IPS-18a (cell line): Measurements from ENCODE around the gene KCTD17.

ENCODE experiments used
- H3K27ac ChIP-seq: one replicate; pipeline ENCODE4 v1.5.1; 2013; ENCODE audit warnings: low read length
- H3K27me3 ChIP-seq: one replicate; pipeline ENCODE4 v1.6.1; 2013; ENCODE audit warnings: mild to moderate bottlenecking, low read length; ENCODE audit not compliant: control insufficient read depth, insufficient read depth
- H3K36me3 ChIP-seq: one replicate; pipeline ENCODE4 v1.6.1; 2013; ENCODE audit warnings: low read depth, low read length; ENCODE audit not compliant: control insufficient read depth
- H3K4me1 ChIP-seq: one replicate; pipeline ENCODE4 v1.6.1; 2013; ENCODE audit warnings: low read depth, low read length; ENCODE audit not compliant: control insufficient read depth
- H3K4me3 ChIP-seq: one replicate; pipeline ENCODE4 v1.5.1; 2013; ENCODE audit warnings: low read length
- H3K9ac ChIP-seq: one replicate; pipeline ENCODE4 v1.6.1; 2013; ENCODE audit warnings: mild to moderate bottlenecking, low read length, moderate library complexity
- H3K9me3 ChIP-seq: one replicate; pipeline ENCODE4 v1.6.1; 2013; ENCODE audit warnings: low read depth, low read length; ENCODE audit not compliant: control insufficient read depth

Gene KCTD17

GRCh38 chr22:37032535-37033460 lies 18.7 kb upstream of the KCTD17 start:
- H3K9ac ChIP-seq: no peak overlapping the region
- H3K4me1 ChIP-seq: peaks cover 5% of the 10 kb centered on the region
- H3K36me3 ChIP-seq: peaks cover 10% of the 10 kb centered on the region
- no peak overlapping the region for H3K27ac ChIP-seq
- no peaks in the 10 kb centered on the region for H3K9me3 ChIP-seq
- no peak overlapping the region for H3K4me3 ChIP-seq
- H3K27me3 ChIP-seq: no peaks in the 10 kb centered on the region

GRCh38 chr22:37033605-37034430 lies 17.7 kb upstream of the KCTD17 start:
- H3K27ac ChIP-seq: no peak overlapping the region
- peaks cover 5% of the 10 kb centered on the region for H3K4me1 ChIP-seq

GRCh38 chr22:37036655-37037377 lies 14.7 kb upstream of the KCTD17 start:
- Histone ChIP-seq H3K36me3 (no peaks in the 10 kb centered on the region), H3K27me3 (no peaks in the 10 kb centered on the region), H3K4me1 (peaks cover 5% of the 10 kb centered on the region), H3K9me3 (no peaks in the 10 kb centered on the region), H3K9ac (no peak overlapping the region), H3K27ac (no peak overlapping the region), H3K4me3 (no peak overlapping the region)

More at GRCh38 chr22:37033605-37034430, 17.7 kb upstream of the KCTD17 start:
- Histone ChIP-seq H3K9me3 (no peaks in the 10 kb centered on the region), H3K36me3 (peaks cover 9% of the 10 kb centered on the region), H3K9ac (no peak overlapping the region), H3K27me3 (no peaks in the 10 kb centered on the region), H3K4me3 (no peak overlapping the region)

DNA sequence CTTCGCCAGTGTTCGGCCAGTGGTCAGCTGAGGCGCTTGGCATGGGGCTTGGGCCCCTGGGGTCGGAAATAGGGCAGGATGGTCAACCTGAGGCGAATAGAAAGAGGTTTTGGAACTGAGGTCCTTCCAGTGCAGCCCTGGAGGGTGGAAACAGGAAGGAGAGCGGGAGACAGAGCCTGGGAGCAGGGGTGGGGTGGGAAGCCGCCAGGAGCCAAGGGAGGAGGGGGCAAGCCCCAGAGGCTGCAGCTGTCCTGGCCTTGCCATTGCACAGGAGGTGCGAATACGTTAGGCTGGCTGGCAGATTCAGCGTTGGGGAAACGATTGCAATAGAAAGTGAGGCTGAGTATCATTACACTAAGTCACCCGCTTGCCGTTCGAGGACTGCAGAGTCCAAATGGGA lies 13.9 kb upstream of the KCTD17 start:
- Histone ChIP-seq H3K27ac (no peak overlapping the region), H3K9ac (no peak overlapping the region), H3K9me3 (no peaks in the 10 kb centered on the region), H3K4me3 (no peak overlapping the region), H3K36me3 (no peaks in the 10 kb centered on the region), H3K4me1 (peaks cover 4% of the 10 kb centered on the region), H3K27me3 (no peaks in the 10 kb centered on the region)

- no peaks in the 10 kb centered on the region for H3K4me1 ChIP-seq
- no peaks in the 10 kb centered on the region for H3K9me3 ChIP-seq
- no peak overlapping the region for H3K4me3 ChIP-seq
- no peaks in the 10 kb centered on the region for H3K36me3 ChIP-seq
- no peak overlapping the region for H3K27ac ChIP-seq
- H3K27me3 ChIP-seq: no peaks in the 10 kb centered on the region
- H3K9ac ChIP-seq: no peak overlapping the region
Observed at GRCh38 chr22:37039466-37039865, 12.1 kb upstream of the KCTD17 start.

- H3K4me3 ChIP-seq: no peak overlapping the region
Observed at GRCh38 chr22:37043209-37043827, 8.2 kb upstream of the KCTD17 start.

DNA sequence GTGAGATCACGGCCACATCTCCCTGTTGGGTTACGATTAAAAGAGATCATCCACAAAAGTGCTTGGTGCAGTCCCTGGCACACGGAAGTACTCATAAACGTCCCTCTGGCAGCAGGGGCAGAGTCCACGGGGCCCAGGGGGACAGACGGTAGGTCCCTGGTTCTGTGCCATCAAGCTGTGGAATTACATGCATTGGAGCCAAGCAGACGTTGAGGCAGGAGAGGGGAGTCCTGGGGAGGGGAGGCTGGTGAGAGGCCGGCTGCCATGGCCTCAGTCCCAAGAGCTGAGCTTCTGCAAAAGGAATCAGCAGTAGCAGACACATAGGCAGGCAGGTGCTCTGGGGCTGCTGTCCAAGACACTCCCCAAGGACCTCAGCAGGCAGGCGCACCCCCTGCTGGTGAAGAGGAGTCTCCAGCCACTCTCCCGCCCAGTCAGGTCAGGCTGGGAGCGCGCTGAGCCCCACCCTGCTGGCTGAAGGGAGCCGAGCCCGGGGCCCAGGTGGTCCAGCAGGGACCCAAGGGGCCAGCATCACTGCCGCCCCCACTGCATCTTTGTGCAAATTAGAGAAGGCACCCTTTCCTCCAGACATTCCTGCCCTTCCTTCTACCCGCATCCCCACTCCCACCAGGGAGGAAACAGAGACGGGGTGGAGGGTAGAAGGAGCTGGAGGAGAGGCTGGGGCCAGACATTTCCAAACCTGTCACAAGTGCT lies 7.6 kb upstream of the KCTD17 start:
- no peak overlapping the region for H3K4me3 ChIP-seq
- H3K9ac ChIP-seq: no peak overlapping the region
- H3K36me3 ChIP-seq: no peaks in the 10 kb centered on the region
- H3K9me3 ChIP-seq: no peaks in the 10 kb centered on the region
- H3K4me1 ChIP-seq: no peaks in the 10 kb centered on the region
- no peak overlapping the region for H3K27ac ChIP-seq
- no peaks in the 10 kb centered on the region for H3K27me3 ChIP-seq

More at GRCh38 chr22:37043209-37043827, 8.2 kb upstream of the KCTD17 start:
- H3K9me3 ChIP-seq: no peaks in the 10 kb centered on the region
- H3K27me3 ChIP-seq: no peaks in the 10 kb centered on the region
- H3K9ac ChIP-seq: no peak overlapping the region
- H3K4me1 ChIP-seq: no peaks in the 10 kb centered on the region
- no peaks in the 10 kb centered on the region for H3K36me3 ChIP-seq
- H3K27ac ChIP-seq: no peak overlapping the region

DNA sequence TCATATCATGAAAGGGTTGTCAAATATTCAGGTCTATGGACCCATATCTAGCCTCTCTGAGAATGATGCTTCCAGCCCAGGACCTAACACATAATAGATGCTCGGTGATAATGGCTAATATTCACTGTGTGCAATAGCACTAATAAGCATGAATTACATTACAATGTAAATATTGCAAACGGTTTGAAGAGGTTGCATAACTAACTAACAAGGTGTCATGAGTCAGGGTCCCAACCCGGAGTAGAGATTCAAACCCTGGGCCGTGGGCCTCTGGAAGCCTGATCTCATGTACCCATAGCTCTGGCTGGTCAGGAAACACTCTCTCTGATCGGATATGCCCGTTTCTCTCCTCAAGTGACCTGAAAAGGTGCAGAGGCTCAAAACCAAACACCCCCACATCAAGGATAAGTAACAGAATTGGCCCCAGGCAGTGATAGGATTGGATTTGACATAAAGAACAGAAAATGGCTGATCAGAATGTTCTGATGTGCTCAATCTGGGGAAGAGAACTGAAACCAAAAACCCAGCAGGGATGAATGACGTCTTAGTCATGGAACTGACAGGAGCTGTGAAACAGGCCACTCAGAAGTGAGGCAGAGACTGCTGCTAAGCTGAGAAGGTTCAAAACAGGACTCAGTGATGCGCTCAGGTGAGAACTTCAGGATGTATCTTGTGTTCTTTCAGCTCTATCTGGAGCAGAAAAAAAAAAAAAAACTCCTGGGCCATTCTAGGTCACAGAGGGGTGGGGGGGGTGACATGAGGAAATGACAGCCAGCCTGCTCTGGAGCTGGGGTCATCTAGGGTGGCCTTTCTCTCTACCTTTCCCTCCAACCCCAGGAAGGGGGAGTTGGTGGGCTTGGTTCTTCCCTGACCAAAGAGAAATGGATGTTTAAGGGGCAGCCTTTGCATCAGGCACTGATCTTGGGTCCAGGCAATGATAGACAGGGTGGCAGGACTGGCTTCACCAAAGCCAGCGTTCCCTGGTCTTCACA lies 6.6 kb upstream of the KCTD17 start:
- H3K4me1 ChIP-seq: no peaks in the 10 kb centered on the region
- H3K9me3 ChIP-seq: no peaks in the 10 kb centered on the region
- no peak overlapping the region for H3K9ac ChIP-seq
- H3K27ac ChIP-seq: no peak overlapping the region
- H3K36me3 ChIP-seq: no peaks in the 10 kb centered on the region
- H3K4me3 ChIP-seq: no peak overlapping the region
- H3K27me3 ChIP-seq: no peaks in the 10 kb centered on the region

GRCh38 chr22:37045958-37046357 lies 5.6 kb upstream of the KCTD17 start:
- H3K9me3 ChIP-seq: no peaks in the 10 kb centered on the region
- H3K27me3 ChIP-seq: peaks cover 5% of the 10 kb centered on the region
- H3K4me3 ChIP-seq: no peak overlapping the region
- no peaks in the 10 kb centered on the region for H3K4me1 ChIP-seq
- no peak overlapping the region for H3K9ac ChIP-seq
- no peaks in the 10 kb centered on the region for H3K36me3 ChIP-seq
- no peak overlapping the region for H3K27ac ChIP-seq

DNA sequence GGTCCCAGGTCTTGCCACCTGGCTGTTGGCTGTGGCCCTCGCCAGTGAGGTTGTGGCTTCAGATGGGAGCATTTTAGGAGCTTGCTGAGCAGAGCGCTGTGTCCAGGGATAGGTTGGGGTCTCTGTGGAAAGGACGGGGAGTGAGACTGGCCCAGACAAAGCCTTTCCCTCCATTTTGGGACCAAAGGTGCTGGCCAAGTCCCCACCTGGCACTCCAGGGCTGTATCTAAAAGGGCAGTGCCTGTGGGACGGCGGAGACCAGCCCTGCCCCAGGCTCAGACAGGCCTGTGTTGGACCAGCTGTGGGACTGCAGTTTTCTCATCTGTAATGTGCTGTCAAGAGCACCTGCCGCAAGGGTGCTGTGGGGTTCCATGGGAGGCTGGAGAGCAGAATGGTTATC lies 5.0 kb upstream of the KCTD17 start:
- no peaks in the 10 kb centered on the region for H3K9me3 ChIP-seq
- no peaks in the 10 kb centered on the region for H3K4me1 ChIP-seq
- H3K27ac ChIP-seq: no peak overlapping the region
- no peak overlapping the region for H3K4me3 ChIP-seq
- H3K27me3 ChIP-seq: peaks cover 5% of the 10 kb centered on the region
- H3K36me3 ChIP-seq: no peaks in the 10 kb centered on the region
- H3K9ac ChIP-seq: no peak overlapping the region
